CD14-positive monocyte (primary cell): ENCODE results near the gene GATA5. TPM values are rescaled to one million over a fixed set of nuclear protein-coding genes. Genes with fewer than 3 reads are reported as not detected.

ENCODE experiments used
- DNase-seq, 3 donors: peaks; one replicate each; pipeline ENCODE4 v3.0.0-alpha.2; 2011 to 2022
- H2AFZ ChIP-seq: 2 replicates; pipeline ENCODE4 v1.6.0; 2012; ENCODE audit warnings: mild to moderate bottlenecking, low read depth, low read length, inconsistent platforms; ENCODE audit not compliant: insufficient read depth, poor library complexity, severe bottlenecking
- H3K27ac ChIP-seq, 2 donors: 1 replicate in 1 of 2; 2 replicates in 1 of 2; pipeline ENCODE4 v1.5.1; 2012 to 2013; ENCODE audit warnings: low read length in 2 of 2, control low read depth in 1 of 2, inconsistent platforms in 1 of 2, low read depth in 1 of 2, mild to moderate bottlenecking in 1 of 2
- H3K27me3 ChIP-seq, 2 donors: one replicate each; pipeline versions ENCODE4 v1.6.0 to v1.6.1; 2011 to 2013; ENCODE audit warnings: low read length in 2 of 2; ENCODE audit not compliant: control insufficient read depth in 2 of 2, insufficient read depth in 2 of 2
- H3K36me3 ChIP-seq, 2 donors: replicated peaks in 1 of 2; 1 replicate in 1 of 2; 2 replicates in 1 of 2; pipeline versions ENCODE4 v1.5.1 to v1.6.1; 2012 to 2013; ENCODE audit warnings: low read length in 2 of 2, control low read depth in 1 of 2, inconsistent platforms in 1 of 2, mild to moderate bottlenecking in 1 of 2; ENCODE audit not compliant: insufficient read depth in 2 of 2, control insufficient read depth in 1 of 2
- H3K4me1 ChIP-seq, 2 donors: 1 replicate in 1 of 2; 2 replicates in 1 of 2; pipeline versions ENCODE4 v1.5.1 to v1.6.1; 2012 to 2013; ENCODE audit warnings: low read length in 2 of 2, control low read depth in 1 of 2, inconsistent platforms in 1 of 2, mild to moderate bottlenecking in 1 of 2, moderate library complexity in 1 of 2; ENCODE audit not compliant: insufficient read depth in 2 of 2, control insufficient read depth in 1 of 2
- H3K4me2 ChIP-seq: replicated peaks from 2 replicates; pipeline ENCODE3; 2012; ENCODE audit warnings: low read length, moderate library complexity, mild to moderate bottlenecking; ENCODE audit not compliant: poor library complexity, severe bottlenecking; ENCODE audit errors: extremely low read depth
- H3K4me3 ChIP-seq, 3 experiments: fragments of 200-600 bp in 1 of 3; sonication (generic) in 1 of 3; replicated peaks in 1 of 3; 1 replicate in 2 of 3; 2 replicates in 1 of 3; pipeline ENCODE4 v1.5.1; 2011 to 2013; ENCODE audit warnings: low read length in 3 of 3, mild to moderate bottlenecking in 3 of 3, control low read depth in 2 of 3, low read depth in 2 of 3, inconsistent platforms in 1 of 3, moderate library complexity in 1 of 3
- H3K79me2 ChIP-seq: 2 replicates; pipeline ENCODE4 v1.6.0; 2012; ENCODE audit warnings: mild to moderate bottlenecking, control low read depth, inconsistent platforms, low read length, moderate library complexity; ENCODE audit not compliant: insufficient read depth
- H3K9ac ChIP-seq: 2 replicates; pipeline ENCODE4 v1.6.0; 2017; ENCODE audit warnings: low read length, mild to moderate bottlenecking; ENCODE audit not compliant: insufficient read depth, poor library complexity, severe bottlenecking
- H3K9me3 ChIP-seq, 2 donors: replicated peaks in 1 of 2; 1 replicate in 1 of 2; 2 replicates in 1 of 2; pipeline versions ENCODE4 v1.5.1 to v1.6.1; 2012 to 2013; ENCODE audit warnings: low read length in 2 of 2, control low read depth in 1 of 2; ENCODE audit not compliant: control insufficient read depth in 1 of 2, insufficient read depth in 1 of 2
- H4K20me1 ChIP-seq: 2 replicates; pipeline ENCODE4 v1.6.0; 2012; ENCODE audit warnings: mild to moderate bottlenecking, low read length, control low read depth, moderate library complexity; ENCODE audit not compliant: insufficient read depth
- H3K27ac Mint-ChIP-seq, 7 donors: one replicate each; pipeline ENCODE4 v1.8.0; 2020; ENCODE audit warnings: mild to moderate bottlenecking in 7 of 7, mixed read lengths in 7 of 7, moderate library complexity in 6 of 7, inconsistent platforms in 2 of 7
- H3K27me3 Mint-ChIP-seq, 3 donors: one replicate each; pipeline ENCODE4 v1.8.0; 2021 to 2022; ENCODE audit warnings: low read depth in 3 of 3, mild to moderate bottlenecking in 3 of 3, mixed read lengths in 3 of 3, moderate library complexity in 3 of 3, inconsistent platforms in 1 of 3
- H3K36me3 Mint-ChIP-seq, 2 donors: one replicate each; pipeline ENCODE4 v1.8.0; 2020; ENCODE audit warnings: mixed read lengths in 2 of 2, inconsistent platforms in 1 of 2, mild to moderate bottlenecking in 1 of 2
- H3K4me1 Mint-ChIP-seq: one replicate; pipeline ENCODE4 v1.8.0; 2020; ENCODE audit warnings: mild to moderate bottlenecking, mixed read lengths
- H3K4me3 Mint-ChIP-seq, 2 donors: one replicate each; pipeline ENCODE4 v1.8.0; 2020; ENCODE audit warnings: mild to moderate bottlenecking in 2 of 2, mixed read lengths in 2 of 2, moderate library complexity in 1 of 2
- H3K9me3 Mint-ChIP-seq, 7 donors: one replicate each; pipeline ENCODE4 v1.8.0; 2020 to 2022; ENCODE audit warnings: mixed read lengths in 7 of 7, mild to moderate bottlenecking in 6 of 7, moderate library complexity in 6 of 7, inconsistent platforms in 2 of 7
- CTCF ChIP-seq: fragments of 200-600 bp; IDR thresholded peaks from one replicate; pipeline ENCODE4 v1.8.0; 2022; ENCODE audit warnings: antibody characterized with exemption, mild to moderate bottlenecking
- WGBS: methylation state at CpG from one replicate; pipeline ENCODE4 v1.1.5; 2013; ENCODE audit warnings: missing lambda C conversion rate; ENCODE audit not compliant: insufficient coverage; 5-methylcytosine and 5-hydroxymethylcytosine counted together
- intact Hi-C, 2 donors: fragments of 100-400 bp; cut with micrococcal nuclease; formaldehyde crosslinking; loops; one replicate each; pipeline versions ENCODE4 v1.15.0 to v1.15.1; 2023
- polyA plus RNA-seq, 3 donors: library from polyadenylated mRNA; depleted of rRNA in 1 of 3; unstranded in 2 of 3; stranded (reverse) in 1 of 3; fragments of 300-500 nt in 2 of 3; fragments of >200 nt in 1 of 3; fragmentation: Illumina TruSeq in 2 of 3; gene quantifications; 1 replicate in 2 of 3; 2 replicates in 1 of 3; pipeline ENCODE4 v1.2.3, GENCODE V29; 2012 to 2021

The GATA5 gene
- polyA plus RNA-seq, 3 donors: not detected

GRCh38 chr20:62463651-62464424 lies 12.0 kb downstream of the GATA5 start:
- no peak for DNase-seq
- Histone ChIP-seq H3K9me3 (no peaks in the 10 kb centered on the region), H3K79me2 (no peaks in the 10 kb centered on the region), H3K36me3 (no peaks in the 10 kb centered on the region), H3K4me1 (no peaks in the 10 kb centered on the region), H4K20me1 (no peaks in the 10 kb centered on the region), H3K4me2 (no peak overlapping the region), H3K9ac (no peak overlapping the region), H3K4me3 (no peak overlapping the region), H2AFZ (no peak overlapping the region), H3K27ac (no peak overlapping the region), H3K27me3 (no peaks in the 10 kb centered on the region)
- intact Hi-C loops: no loop called here
- no peak overlapping the region for H3K4me3 Mint-ChIP-seq
- H3K27ac Mint-ChIP-seq: no peak overlapping the region
- H3K4me1 Mint-ChIP-seq: no peaks in the 10 kb centered on the region
- H3K9me3 Mint-ChIP-seq: no peaks in the 10 kb centered on the region
- H3K27me3 Mint-ChIP-seq: peaks cover 2 to 5% (median 3%) of the 10 kb centered on the region in 3 donors
- TF ChIP-seq CTCF: no peak
- no peaks in the 10 kb centered on the region for H3K36me3 Mint-ChIP-seq
- WGBS: 93% methylated on average over 20 of the region's 25 CpGs

GRCh38 chr20:62462976-62463592 lies 12.7 kb downstream of the GATA5 start:
- Histone ChIP-seq H2AFZ (no peak overlapping the region), H3K4me1 (no peaks in the 10 kb centered on the region), H4K20me1 (no peaks in the 10 kb centered on the region), H3K79me2 (no peaks in the 10 kb centered on the region), H3K36me3 (no peaks in the 10 kb centered on the region), H3K9me3 (no peaks in the 10 kb centered on the region), H3K9ac (no peak overlapping the region), H3K4me2 (no peak overlapping the region), H3K4me3 (no peak overlapping the region), H3K27me3 (no peaks in the 10 kb centered on the region), H3K27ac (no peak overlapping the region)
- no peaks in the 10 kb centered on the region for H3K36me3 Mint-ChIP-seq
- intact Hi-C loops: no loop called here
- WGBS: 87% methylated on average over 13 of the region's 15 CpGs
- no peak overlapping the region for H3K27ac Mint-ChIP-seq
- no peak for TF ChIP-seq CTCF
- H3K4me1 Mint-ChIP-seq: no peaks in the 10 kb centered on the region
- H3K9me3 Mint-ChIP-seq: no peaks in the 10 kb centered on the region
- no peak for DNase-seq
- H3K27me3 Mint-ChIP-seq: peaks cover 2 to 3% (median 3%) of the 10 kb centered on the region in 3 donors
- no peak overlapping the region for H3K4me3 Mint-ChIP-seq
